Measurements from ENCODE around the gene DDX39B. TPM values are rescaled to one million over a fixed set of nuclear protein-coding genes. Genes with fewer than 3 reads are reported as not detected.

Gene DDX39B
- total and polyA plus RNA-seq, 2 donors (not counting 3 experiments of a cell fraction or from before 2014, with no cell fraction given) = 453 to 766 TPM

DNA sequence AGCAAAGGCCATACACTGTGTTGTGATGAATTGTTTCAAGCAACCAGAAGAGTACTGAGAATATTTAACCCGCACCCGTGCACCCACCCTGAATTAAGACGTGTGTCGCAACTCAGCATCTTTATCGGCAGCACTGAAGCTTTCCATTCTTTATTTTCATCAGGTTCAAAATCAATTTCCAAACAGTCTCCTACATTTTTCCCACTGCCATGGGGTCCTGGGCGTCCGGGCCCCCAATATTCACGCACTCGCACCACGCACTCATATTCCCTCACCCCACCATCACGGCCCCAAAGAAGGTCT is 38.6 kb upstream of the DDX39B start:
- Histone ChIP-seq H3K4me1 (ENCODE audit: control insufficient read depth, extremely low read depth, insufficient read depth, low read length) (peaks cover 16% of the 10 kb centered on the region), H3K27me3 (ENCODE audit: control insufficient read depth in 2 of 2, insufficient read depth in 2 of 2, low read length in 2 of 2) (no peaks in the 10 kb centered on the region), H2AFZ (ENCODE audit: low read depth, low read length) (peak overlapping the region; percentile 95), H3K4me2 (ENCODE audit: insufficient read depth, low read length) (peak overlapping the region; percentile 25), H3K27ac (ENCODE audit: insufficient read depth, low read depth, low read length) (peak overlapping the region; percentile 55), H4K20me1 (replicated peaks; ENCODE audit: control insufficient read depth, extremely low read depth, insufficient read depth, low read length) (no peaks in the 10 kb centered on the region), H3K79me2 (ENCODE audit: control insufficient read depth, insufficient read depth, low read length) (peaks cover 10% of the 10 kb centered on the region), H3K4me3 (replicated peaks in 1 of 3; ENCODE audit: insufficient read depth in 1 of 3, low read depth in 1 of 3, low read length in 3 of 3) (peak overlapping the region; percentile 6 to 71 (median 25)), H3K9me1 (replicated peaks; ENCODE audit: control insufficient read depth, extremely low read depth, insufficient read depth, low read length) (no peaks in the 10 kb centered on the region), H3K36me3 (ENCODE audit: control insufficient read depth in 2 of 2, extremely low read depth in 1 of 2, insufficient read depth in 2 of 2, low read length in 2 of 2) (no peaks in the 10 kb centered on the region), H3K9ac (replicated peaks; ENCODE audit: extremely low read depth, insufficient read depth, low read length) (peak overlapping the region; percentile 71), H3K9me3 (replicated peaks; ENCODE audit: control insufficient read depth, insufficient read depth, low read length) (no peaks in the 10 kb centered on the region)
- TF ChIP-seq POLR2AphosphoS5 (IDR thresholded peaks at IDR 0.05; ENCODE audit: insufficient read depth, low read depth, low read length) = no peak
- TF ChIP-seq MYC (IDR thresholded peaks at IDR 0.05; ENCODE audit: low read depth, low read length) = no peak
- TF ChIP-seq JUN (IDR thresholded peaks at IDR 0.05; ENCODE audit: borderline replicate concordance, insufficient read depth, insufficient read length, low read depth) = no peak
- TF ChIP-seq EZH2 (IDR thresholded peaks at IDR 0.05; ENCODE audit: borderline replicate concordance, low read depth, low read length, severe bottlenecking) = no peak
- TF ChIP-seq, protein P1, sequence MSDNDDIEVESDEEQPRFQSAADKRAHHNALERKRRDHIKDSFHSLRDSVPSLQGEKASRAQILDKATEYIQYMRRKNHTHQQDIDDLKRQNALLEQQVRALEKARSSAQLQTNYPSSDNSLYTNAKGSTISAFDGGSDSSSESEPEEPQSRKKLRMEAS (IDR thresholded peaks at IDR 0.05; ENCODE audit: insufficient read depth, insufficient read length) = no peak
- TF ChIP-seq FOS (IDR thresholded peaks at IDR 0.05; ENCODE audit: borderline replicate concordance, insufficient read depth, low read length) = no peak
- no peak for TF ChIP-seq CTCF (IDR thresholded peaks at IDR 0.05; ENCODE audit: extremely low read depth in 1 of 2, insufficient read depth in 1 of 2, low read depth in 1 of 2, low read length in 2 of 2)
- no peak for TF ChIP-seq GATA2 (IDR thresholded peaks at IDR 0.05; ENCODE audit: insufficient read depth, insufficient read length, low read depth, low read length)
- TF ChIP-seq POLR2A (IDR thresholded peaks at IDR 0.05; ENCODE audit: low read depth, low read length) = no peak
- no peak for FAIRE-seq
- POLR2A ChIA-PET = interaction anchor here (0.9 to 1.6 kb wide), 5 partner anchors 9 to 40 kb away, joined by 3 to 5 read pairs (median 3); partner anchors contain the start of gene PRRC2A
- intact Hi-C loops (cut with micrococcal nuclease) (loop anchor here (1.0 kb wide), 1 partner anchor 9 kb away; no protein-coding TSS in a partner anchor), dilution Hi-C loops (cut with MboI; ENCODE audit: extremely low pct_ligation_motif_present, low sequenced_read_pairs) (no loop called here)
- DNase-seq (ENCODE audit: low read depth, low spot score) = no peak
- BruUV-seq (replicated peaks) = no TSS peak
- CTCF ChIA-PET = interaction anchor here (0.9 to 32.6 kb wide), 6 partner anchors 9 to 49 kb away, joined by 3 to 1517 read pairs (median 8); partner anchors contain the start of genes ATP6V1G2, DDX39B, NCR3 and NFKBIL1

All from endothelial cell of umbilical vein (primary cell).